DND-41 (cell line): ENCODE measurements around the gene SCAF1.

Experiments used
- EZH2 ChIP-seq: IDR thresholded peaks from 3 replicates; pipeline ENCODE4 v1.6.1; 2012; ENCODE audit warnings: borderline replicate concordance, low read depth, mild to moderate bottlenecking, moderate library complexity, low read length, inconsistent platforms; ENCODE audit not compliant: severe bottlenecking
- TF ChIP-seq, protein P1 (sequence below): IDR thresholded peaks from 2 replicates; pipeline ENCODE4 v1.5.1; 2012; ENCODE audit warnings: borderline replicate concordance, low read length, moderate library complexity, mild to moderate bottlenecking; ENCODE audit not compliant: poor library complexity, severe bottlenecking; ENCODE audit errors: extremely low read depth

GRCh38 chr19:49676784-49677230 is 34.8 kb downstream of the SCAF1 start:
- TF ChIP-seq, protein P1, sequence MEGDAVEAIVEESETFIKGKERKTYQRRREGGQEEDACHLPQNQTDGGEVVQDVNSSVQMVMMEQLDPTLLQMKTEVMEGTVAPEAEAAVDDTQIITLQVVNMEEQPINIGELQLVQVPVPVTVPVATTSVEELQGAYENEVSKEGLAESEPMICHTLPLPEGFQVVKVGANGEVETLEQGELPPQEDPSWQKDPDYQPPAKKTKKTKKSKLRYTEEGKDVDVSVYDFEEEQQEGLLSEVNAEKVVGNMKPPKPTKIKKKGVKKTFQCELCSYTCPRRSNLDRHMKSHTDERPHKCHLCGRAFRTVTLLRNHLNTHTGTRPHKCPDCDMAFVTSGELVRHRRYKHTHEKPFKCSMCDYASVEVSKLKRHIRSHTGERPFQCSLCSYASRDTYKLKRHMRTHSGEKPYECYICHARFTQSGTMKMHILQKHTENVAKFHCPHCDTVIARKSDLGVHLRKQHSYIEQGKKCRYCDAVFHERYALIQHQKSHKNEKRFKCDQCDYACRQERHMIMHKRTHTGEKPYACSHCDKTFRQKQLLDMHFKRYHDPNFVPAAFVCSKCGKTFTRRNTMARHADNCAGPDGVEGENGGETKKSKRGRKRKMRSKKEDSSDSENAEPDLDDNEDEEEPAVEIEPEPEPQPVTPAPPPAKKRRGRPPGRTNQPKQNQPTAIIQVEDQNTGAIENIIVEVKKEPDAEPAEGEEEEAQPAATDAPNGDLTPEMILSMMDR, result no peak
- no peak for TF ChIP-seq EZH2
